Small intestine (tissue), 7 donors: Measurements from ENCODE around the gene THRB. TPM values are rescaled to one million over a fixed set of nuclear protein-coding genes. Genes with fewer than 3 reads are reported as not detected.

Source experiments
- DNase-seq, 2 donors: peaks; one replicate each; pipeline versions ENCODE4 v3.0.0 to v3.0.0-alpha.2; 2013
- FAIRE-seq: peaks from 2 replicates; lab custom pipeline; 2012; peaks lifted over from hg19 to GRCh38; lab: Jason Lieb, UNC
- H3K27ac ChIP-seq, 3 donors: one replicate each; pipeline ENCODE4 v1.5.1; 2013; ENCODE audit warnings: low read length in 2 of 3, mild to moderate bottlenecking in 2 of 3, control low read depth in 1 of 3, inconsistent platforms in 1 of 3, low read depth in 1 of 3, moderate library complexity in 1 of 3
- H3K27me3 ChIP-seq, 3 donors: one replicate each; pipeline ENCODE4 v1.6.1; 2013; ENCODE audit warnings: low read length in 3 of 3, inconsistent platforms in 1 of 3; ENCODE audit not compliant: control insufficient read depth in 3 of 3, insufficient read depth in 3 of 3
- H3K36me3 ChIP-seq, 3 donors: one replicate each; pipeline ENCODE4 v1.6.1; 2013; ENCODE audit warnings: low read length in 3 of 3, inconsistent platforms in 1 of 3, low read depth in 1 of 3, mild to moderate bottlenecking in 1 of 3, moderate library complexity in 1 of 3; ENCODE audit not compliant: control insufficient read depth in 3 of 3, insufficient read depth in 2 of 3
- H3K4me1 ChIP-seq, 3 donors: one replicate each; pipeline ENCODE4 v1.6.1; 2013; ENCODE audit warnings: low read length in 2 of 3, inconsistent platforms in 1 of 3, low read depth in 1 of 3, mild to moderate bottlenecking in 1 of 3, moderate library complexity in 1 of 3; ENCODE audit not compliant: control insufficient read depth in 3 of 3, insufficient read depth in 2 of 3
- H3K4me3 ChIP-seq, 3 donors: one replicate each; pipeline ENCODE4 v1.5.1; 2013; ENCODE audit warnings: low read length in 3 of 3, control low read depth in 1 of 3, inconsistent platforms in 1 of 3, low read depth in 1 of 3, mild to moderate bottlenecking in 1 of 3, moderate library complexity in 1 of 3
- H3K9me3 ChIP-seq, 2 donors: one replicate each; pipeline ENCODE4 v1.6.1; 2013; ENCODE audit warnings: low read depth in 1 of 2, low read length in 1 of 2; ENCODE audit not compliant: control insufficient read depth in 2 of 2, insufficient read depth in 1 of 2
- WGBS, 3 donors: extraction: QIAGEN DNeasy Blood & Tissue Kit; methylation state at CpG; one replicate each; pipeline ENCODE4 v1.1.7; 2013; 5-methylcytosine and 5-hydroxymethylcytosine counted together
- polyA plus RNA-seq, 4 donors: library from polyadenylated mRNA; stranded (reverse) in 3 of 4; unstranded in 1 of 4; fragments of 200-250 nt in 3 of 4; fragments of 120-200 nt in 1 of 4; gene quantifications; one replicate each; pipeline versions ENCODE4 v1.2.1 to v1.2.3, GENCODE V29; 2013
- donor health status: healthy with polysubstance abuse.
- donor health status: control.
- donor health status: control.
- donor health status: Bipolar disorder and iron deficiency.
- donor health status: healthy.

Gene THRB
- polyA plus RNA-seq, 4 donors: 3.2 to 46.1 (median 4.4) TPM

DNA sequence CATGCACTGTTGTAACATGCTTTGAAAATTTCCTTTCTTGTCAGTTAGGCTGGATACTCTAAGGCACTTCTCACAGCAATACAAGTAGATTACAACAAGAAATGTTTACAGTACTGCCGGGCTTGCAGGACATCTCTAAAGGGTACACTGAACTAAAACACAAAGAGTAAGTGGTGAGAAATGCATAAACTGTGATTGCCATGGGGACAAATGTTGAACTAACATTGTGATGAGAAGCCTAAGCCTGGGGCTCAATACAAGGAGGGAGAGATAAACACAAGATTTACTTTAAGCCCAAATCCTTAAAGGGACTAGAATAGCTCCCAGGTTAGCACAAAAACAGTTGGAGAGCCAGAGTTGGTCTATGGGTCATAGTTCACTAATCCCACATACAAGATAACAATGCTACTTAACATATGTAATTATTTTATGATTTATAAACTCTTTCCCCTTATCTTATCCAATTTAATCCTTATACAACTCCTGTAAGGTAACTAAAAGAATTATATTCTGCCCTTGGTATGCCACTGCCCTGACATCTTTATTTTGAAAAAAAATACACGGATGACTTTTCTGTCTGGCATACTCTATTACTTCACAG lies 126.9 kb downstream of the THRB start:
- FAIRE-seq (no peak), DNase-seq (peak; percentile 58 to 75)
- Histone ChIP-seq H3K27me3 (no peaks in the 10 kb centered on the region), H3K27ac (peak overlapping the region in 2 of 3 donors; percentile 38 to 54), H3K9me3 (no peaks in the 10 kb centered on the region), H3K4me1 (peaks cover 0 to 48% (median 2%) of the 10 kb centered on the region in 3 donors), H3K4me3 (no peak overlapping the region), H3K36me3 (no peaks in the 10 kb centered on the region)
- 22 to 48% (median 34%) methylated on average over 2 of the region's 2 CpGs for WGBS, 3 donors

DNA sequence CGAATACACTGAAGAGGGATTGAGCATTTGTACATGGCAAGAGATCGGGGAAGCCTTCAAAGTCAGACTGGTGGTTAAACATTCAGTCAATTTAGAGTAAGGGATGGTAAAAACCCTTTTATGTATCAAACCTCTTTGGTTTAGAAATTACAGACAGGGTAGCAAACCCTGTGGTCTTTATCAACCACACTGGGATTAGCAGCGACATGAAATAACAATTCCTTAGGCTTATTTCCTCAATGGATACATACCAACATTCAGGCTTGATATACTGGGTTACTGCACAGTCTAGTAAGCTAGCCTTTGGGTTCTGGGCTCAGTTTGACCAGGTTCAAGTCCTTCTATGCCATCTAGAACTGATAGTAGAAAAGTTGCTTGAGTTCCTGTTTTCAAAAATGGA lies 127.4 kb downstream of the THRB start:
- 32 to 62% (median 38%) methylated on average over 3 of the region's 3 CpGs for WGBS, 3 donors
- Histone ChIP-seq H3K4me3 (no peak overlapping the region), H3K27ac (peak overlapping the region in 2 of 3 donors; percentile 5 to 54), H3K9me3 (no peaks in the 10 kb centered on the region), H3K27me3 (no peaks in the 10 kb centered on the region), H3K4me1 (peaks cover 0 to 46% (median 2%) of the 10 kb centered on the region in 3 donors), H3K36me3 (no peaks in the 10 kb centered on the region)
- FAIRE-seq (no peak), DNase-seq (no peak)

DNA sequence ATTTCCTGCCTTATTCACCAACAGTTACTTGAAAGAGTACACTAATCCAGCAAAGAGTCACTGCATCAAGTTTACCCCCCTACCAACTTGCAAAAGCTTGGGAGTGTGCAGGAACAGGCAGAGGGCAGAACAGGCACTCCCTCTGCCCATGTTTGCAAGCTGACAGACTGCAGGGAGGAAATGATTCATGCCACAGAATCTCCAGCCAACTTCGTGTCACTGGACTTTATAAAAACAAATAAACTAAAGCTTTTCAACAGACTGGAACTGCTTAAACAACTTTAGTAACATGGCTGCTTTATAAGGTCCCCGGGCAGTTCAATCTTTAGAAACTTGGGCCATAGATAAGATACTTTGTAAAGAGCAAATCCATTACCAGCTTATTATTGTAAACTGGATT lies 129.5 kb downstream of the THRB start:
- H3K4me1 ChIP-seq: peaks cover 0 to 39% (median 0%) of the 10 kb centered on the region in 3 donors
- peak; percentile 67 to 87 for DNase-seq

DNA sequence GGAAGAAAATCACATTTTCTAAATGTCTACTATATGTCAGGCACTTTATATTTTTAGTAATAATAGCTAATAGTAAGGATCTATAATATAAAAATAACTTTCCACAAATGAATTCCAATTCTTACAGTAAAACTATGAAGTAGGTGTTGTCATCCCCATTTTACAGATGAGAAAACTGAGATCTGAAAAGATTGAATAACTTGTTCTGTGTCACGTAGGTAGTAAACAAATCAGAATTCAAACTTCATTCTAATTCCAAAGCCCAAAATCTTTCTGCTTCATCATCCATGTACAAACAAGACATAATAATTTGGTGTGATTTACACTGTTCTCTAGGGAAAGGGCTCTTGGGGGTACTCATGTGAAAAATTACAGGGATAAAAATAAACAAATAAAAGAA lies 130.3 kb downstream of the THRB start:
- WGBS, 3 donors: 82 to 91% (median 89%) methylated on average over 1 of the region's 1 CpG
- H3K4me1 ChIP-seq: peaks cover 0 to 38% (median 0%) of the 10 kb centered on the region in 3 donors
- H3K27ac ChIP-seq: peak overlapping the region in 1 of 3 donors; percentile 58
- H3K4me3 ChIP-seq: no peak overlapping the region
- FAIRE-seq (no peak), DNase-seq (no peak)
- H3K9me3 ChIP-seq: no peaks in the 10 kb centered on the region
- H3K27me3 ChIP-seq: no peaks in the 10 kb centered on the region
- H3K36me3 ChIP-seq: no peaks in the 10 kb centered on the region

More for the DNA sequence above, 129.5 kb downstream of the THRB start:
- Histone ChIP-seq H3K36me3 (no peaks in the 10 kb centered on the region), H3K4me3 (no peak overlapping the region), H3K27ac (peak overlapping the region in 2 of 3 donors; percentile 8 to 58), H3K9me3 (no peaks in the 10 kb centered on the region), H3K27me3 (no peaks in the 10 kb centered on the region)
- no peak for FAIRE-seq
- 1 to 6% (median 4%) methylated on average over 2 of the region's 2 CpGs for WGBS, 3 donors

DNA sequence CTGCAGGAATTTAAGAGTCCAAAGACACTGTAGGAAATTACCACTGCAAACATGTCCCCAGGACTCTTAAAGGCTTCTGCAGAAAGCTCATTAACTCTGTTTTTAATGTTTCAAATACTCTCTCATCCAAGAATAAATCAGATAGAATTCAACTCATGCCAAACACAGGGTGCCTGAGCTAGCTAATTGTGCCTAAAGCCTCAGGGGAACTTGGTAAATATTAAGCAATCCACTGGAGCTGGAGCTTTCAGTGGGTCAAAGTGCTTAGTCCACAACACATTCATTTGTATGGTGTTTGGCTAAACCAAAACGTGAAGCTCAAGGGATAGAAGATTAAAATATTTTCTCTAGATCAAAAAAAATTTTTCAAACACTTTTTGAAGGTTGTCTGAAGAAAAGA lies 131.4 kb downstream of the THRB start:
- Histone ChIP-seq H3K4me1 (peaks cover 0 to 33% (median 0%) of the 10 kb centered on the region in 3 donors), H3K4me3 (no peak overlapping the region), H3K36me3 (peaks cover 0 to 3% (median 0%) of the 10 kb centered on the region in 3 donors), H3K9me3 (no peaks in the 10 kb centered on the region), H3K27me3 (no peaks in the 10 kb centered on the region), H3K27ac (peak overlapping the region in 1 of 3 donors; percentile 42)
- DNase-seq (peak; percentile 63 to 76), FAIRE-seq (no peak)
- WGBS, 3 donors: 5 to 27% (median 7%) methylated on average over 1 of the region's 1 CpG

DNA sequence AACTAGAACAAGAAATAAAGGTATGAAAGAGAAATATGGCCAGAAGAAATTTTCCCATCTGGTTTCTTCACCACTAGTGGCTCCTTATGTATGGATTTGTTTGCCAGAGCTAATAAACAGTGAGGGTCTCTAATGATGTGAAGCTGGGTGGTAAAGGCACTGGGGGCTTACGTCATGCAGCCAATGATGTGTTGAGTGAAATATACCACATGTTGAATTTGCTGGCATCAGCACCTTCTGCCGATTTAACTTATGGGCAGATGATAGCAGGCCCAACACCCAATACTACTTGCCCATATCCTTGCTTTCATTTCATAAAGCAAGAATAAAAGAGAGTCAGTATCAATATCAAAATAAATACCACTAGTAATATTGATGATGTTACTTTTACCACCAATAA lies 133.0 kb downstream of the THRB start:
- H3K4me3 ChIP-seq: no peak overlapping the region
- DNase-seq (no peak), FAIRE-seq (no peak)
- H3K9me3 ChIP-seq: no peaks in the 10 kb centered on the region
- peaks cover 0 to 17% (median 0%) of the 10 kb centered on the region in 3 donors for H3K4me1 ChIP-seq
- peaks cover 0 to 3% (median 0%) of the 10 kb centered on the region in 3 donors for H3K36me3 ChIP-seq
- no peaks in the 10 kb centered on the region for H3K27me3 ChIP-seq
- no peak overlapping the region for H3K27ac ChIP-seq
- 93 to 97% (median 95%) methylated on average over 2 of the region's 2 CpGs for WGBS, 3 donors

DNA sequence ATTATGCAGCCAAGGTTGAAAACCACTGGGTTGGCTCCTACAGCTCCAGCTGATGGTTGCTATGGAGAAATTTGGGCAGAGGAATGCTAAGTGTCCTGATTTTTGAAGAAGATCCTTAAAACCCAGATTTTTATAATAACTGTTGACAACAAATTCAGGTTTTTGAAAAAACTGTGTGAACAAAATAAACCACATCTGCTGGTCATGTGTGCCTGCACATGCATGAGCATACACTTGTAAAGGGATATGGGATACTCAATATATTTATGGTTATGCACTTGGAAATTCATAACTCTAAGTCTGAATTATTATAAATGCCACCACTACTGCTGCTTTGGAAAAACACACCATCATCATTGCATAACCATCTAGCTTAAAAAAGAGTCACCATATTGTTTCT lies 133.7 kb downstream of the THRB start:
- Histone ChIP-seq H3K27ac (no peak overlapping the region), H3K36me3 (peaks cover 0 to 3% (median 0%) of the 10 kb centered on the region in 3 donors), H3K4me3 (no peak overlapping the region), H3K27me3 (no peaks in the 10 kb centered on the region), H3K4me1 (peaks cover 0 to 13% (median 0%) of the 10 kb centered on the region in 3 donors), H3K9me3 (no peaks in the 10 kb centered on the region)
- no peak for DNase-seq
- no peak for FAIRE-seq

DNA sequence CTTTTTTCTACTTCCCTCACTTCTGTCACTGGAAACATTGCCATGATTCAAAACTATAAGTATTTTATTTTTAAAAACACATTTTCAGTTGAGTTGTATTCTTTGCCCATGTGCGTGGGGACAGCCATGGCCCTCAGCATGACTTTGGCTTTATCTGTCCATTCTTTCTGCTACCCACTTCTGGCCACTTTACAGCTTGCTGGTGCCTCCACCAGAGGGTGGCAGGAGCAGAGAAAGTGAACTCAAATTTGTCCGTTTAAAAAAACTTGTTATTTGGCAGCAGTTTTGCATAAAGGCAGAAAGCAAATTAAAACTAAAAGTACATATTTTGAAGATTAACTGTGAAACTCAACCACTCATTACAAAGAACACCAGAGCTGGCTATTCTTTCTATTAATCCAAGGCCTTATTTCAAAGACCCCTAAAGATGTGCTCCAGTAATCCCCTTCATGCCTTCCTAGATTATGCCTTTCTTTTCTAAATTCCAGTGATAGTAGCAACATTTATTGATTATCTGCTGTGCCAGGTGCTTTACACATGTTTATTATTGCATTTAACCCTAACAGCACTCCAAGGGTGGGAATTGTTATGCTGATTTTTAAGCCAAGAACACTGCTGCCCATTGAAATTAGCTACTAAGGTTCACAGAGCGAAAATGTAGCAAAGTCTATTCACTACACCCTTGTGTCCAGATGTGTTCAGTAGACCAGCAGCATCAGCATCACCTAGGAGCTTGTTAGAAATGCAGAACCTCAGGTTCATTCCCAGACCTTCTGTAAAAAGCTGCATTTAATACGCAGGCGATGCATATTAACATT lies 134.8 kb downstream of the THRB start:
- no peak for DNase-seq
- Histone ChIP-seq H3K4me3 (no peak overlapping the region), H3K27ac (no peak overlapping the region), H3K4me1 (peaks cover 0 to 11% (median 0%) of the 10 kb centered on the region in 3 donors), H3K36me3 (peaks cover 0 to 3% (median 0%) of the 10 kb centered on the region in 3 donors), H3K9me3 (peaks cover 0 to 3% of the 10 kb centered on the region in 2 donors), H3K27me3 (no peaks in the 10 kb centered on the region)
- 69 to 79% (median 75%) methylated on average over 5 of the region's 5 CpGs for WGBS, 3 donors
- FAIRE-seq: no peak
